ES-I3 (cell line): ENCODE data around the gene UMAD1.

Source experiments
- H3K36me3 ChIP-seq: 2 replicates; pipeline ENCODE4 v1.6.1; 2013; ENCODE audit warnings: mild to moderate bottlenecking, low read length, control low read depth, moderate library complexity; ENCODE audit not compliant: insufficient read depth
- H3K4me1 ChIP-seq: 2 replicates; pipeline ENCODE4 v1.6.1; 2013; ENCODE audit warnings: mild to moderate bottlenecking, control low read depth, low read length; ENCODE audit not compliant: insufficient read depth
- H3K9ac ChIP-seq: 2 replicates; pipeline ENCODE4 v1.6.1; 2013; ENCODE audit warnings: low read depth, mild to moderate bottlenecking, low read length, moderate library complexity
- H3K9me3 ChIP-seq: 2 replicates; pipeline ENCODE4 v1.6.1; 2013; ENCODE audit warnings: mild to moderate bottlenecking, low read length, moderate library complexity; ENCODE audit not compliant: control insufficient read depth, insufficient read depth

The UMAD1 gene

DNA sequence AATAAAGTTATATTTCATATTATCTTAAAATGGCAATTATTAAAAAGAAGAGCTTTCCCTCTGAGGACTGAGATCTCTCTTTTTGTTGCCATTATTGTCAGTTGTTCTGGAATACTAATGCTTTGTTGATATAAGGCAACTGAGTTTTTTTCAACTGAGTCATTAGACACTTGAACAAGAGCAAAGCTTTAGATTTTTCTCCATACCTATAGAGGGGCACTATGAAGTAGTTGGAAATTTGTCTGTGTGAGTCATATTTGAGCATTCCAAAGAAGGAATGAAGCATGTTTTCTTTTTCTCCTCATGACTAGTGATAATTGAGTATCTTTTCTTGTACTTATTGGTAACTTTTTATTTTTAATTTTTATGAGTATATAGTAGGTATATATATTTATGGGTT is 53.3 kb downstream of the UMAD1 start:
- Histone ChIP-seq H3K4me1 (peaks cover 4% of the 10 kb centered on the region), H3K9ac (no peak overlapping the region), H3K9me3 (no peaks in the 10 kb centered on the region), H3K36me3 (no peaks in the 10 kb centered on the region)

DNA sequence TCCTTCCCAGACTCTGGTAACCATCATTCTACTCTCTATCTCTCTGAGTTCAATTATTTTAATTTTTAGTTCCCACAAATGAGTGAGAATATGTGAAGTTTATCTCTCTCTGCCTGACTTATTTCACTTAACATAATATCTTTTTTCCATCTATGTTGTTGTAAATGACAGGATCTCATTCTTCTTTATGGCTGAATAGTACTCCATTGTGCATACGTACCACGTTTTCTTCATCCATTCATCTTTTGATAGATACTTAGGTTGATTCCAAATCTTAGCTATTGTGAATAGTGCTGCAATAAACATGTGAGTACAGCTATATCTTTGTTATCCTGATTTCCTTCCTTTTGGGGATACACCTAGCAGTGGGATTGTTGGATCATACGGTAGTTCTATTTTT is 54.0 kb downstream of the UMAD1 start:
- Histone ChIP-seq H3K4me1 (no peaks in the 10 kb centered on the region; the same call in 1 of the 2 replicates), H3K9me3 (no peaks in the 10 kb centered on the region), H3K36me3 (no peaks in the 10 kb centered on the region), H3K9ac (no peak overlapping the region)

DNA sequence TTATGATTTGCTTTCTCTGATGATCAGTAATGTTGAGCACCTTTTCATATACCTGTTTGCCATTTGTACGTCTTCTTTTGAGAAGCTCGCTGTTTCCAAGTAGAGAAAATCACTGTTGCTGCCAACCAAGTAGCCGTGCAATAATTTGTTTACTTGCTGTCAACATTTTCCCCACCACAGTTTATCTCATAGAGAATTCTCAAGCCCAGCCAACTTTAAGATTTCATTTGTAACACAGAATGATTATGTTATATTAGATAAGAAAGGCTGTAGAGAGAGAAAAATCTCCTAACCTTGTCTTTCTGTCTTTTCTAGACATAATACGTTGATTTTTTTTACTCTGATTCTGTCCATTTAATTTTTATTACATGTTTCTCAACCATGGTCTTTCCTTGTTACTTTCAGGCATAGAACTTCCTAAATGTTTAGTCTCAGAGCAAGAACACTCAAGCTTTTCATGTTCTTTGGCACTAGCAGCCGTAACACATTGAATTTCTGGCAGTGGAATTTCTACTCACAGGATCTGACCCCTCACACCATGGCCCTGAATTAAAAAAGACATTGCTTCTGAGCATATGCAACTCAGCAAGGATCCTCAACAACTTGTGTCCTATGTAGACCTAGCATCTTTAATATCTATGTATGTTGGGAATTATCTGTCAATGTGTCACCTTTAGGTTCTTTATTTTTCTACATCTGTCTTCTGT is 54.7 kb downstream of the UMAD1 start:
- Histone ChIP-seq H3K9me3 (no peaks in the 10 kb centered on the region), H3K36me3 (no peaks in the 10 kb centered on the region), H3K9ac (no peak overlapping the region), H3K4me1 (no peaks in the 10 kb centered on the region; the same call in 1 of the 2 replicates)

DNA sequence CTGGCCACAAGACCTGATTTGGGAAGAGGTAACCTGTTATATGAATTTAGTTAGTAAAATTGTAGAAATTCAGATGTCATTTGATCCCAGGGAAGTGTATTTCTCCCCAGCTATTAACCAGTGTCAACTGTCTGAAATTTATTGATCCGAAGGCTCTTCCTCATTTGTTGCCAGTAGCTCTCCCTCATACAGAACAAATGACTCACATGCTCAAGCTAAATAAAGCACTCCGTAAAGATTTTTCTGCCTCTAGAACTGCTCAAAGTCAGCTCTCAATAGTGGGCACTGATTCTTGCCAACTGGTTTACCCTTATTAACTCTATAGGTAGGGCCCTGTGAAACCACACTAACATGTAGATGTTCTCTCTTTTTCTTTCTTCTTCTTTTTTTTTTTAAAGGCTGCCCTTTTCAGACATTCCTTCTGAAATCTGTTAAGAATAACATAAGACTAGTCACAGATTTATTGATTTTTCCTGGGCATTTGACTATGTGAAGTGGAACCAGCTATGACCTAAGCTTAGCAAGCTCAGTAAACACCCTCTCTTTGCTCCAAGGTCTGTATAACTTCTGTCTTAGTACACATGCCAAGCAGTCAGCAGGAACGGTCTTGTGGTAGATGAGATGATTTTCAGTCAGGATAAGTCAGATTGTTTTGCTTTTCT is 56.0 kb downstream of the UMAD1 start:
- H3K4me1 ChIP-seq = no peaks in the 10 kb centered on the region; the same call in 1 of the 2 replicates
- H3K9ac ChIP-seq = no peak overlapping the region
- no peaks in the 10 kb centered on the region for H3K36me3 ChIP-seq
- H3K9me3 ChIP-seq = no peaks in the 10 kb centered on the region

DNA sequence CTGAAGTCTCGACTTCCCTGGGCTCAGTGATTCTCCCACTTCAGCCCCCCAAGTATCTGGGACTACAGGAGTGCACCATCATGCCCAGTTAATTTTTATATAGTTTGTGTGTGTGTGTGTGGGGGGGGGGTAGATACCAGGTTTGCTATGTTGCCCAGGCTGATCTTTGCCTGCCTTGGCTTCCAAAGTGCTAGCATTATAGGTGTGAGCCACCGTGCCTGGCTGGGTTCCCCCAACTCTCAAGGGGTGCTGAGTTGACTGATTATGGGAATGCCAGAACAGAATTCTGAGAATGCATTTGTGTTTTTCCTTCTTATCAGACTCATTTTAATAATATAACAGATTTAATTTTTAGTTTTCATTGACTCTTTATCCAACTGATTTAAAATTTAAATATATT is 58.4 kb downstream of the UMAD1 start:
- Histone ChIP-seq H3K9ac (no peak overlapping the region), H3K4me1 (no peaks in the 10 kb centered on the region; the same call in 1 of the 2 replicates), H3K9me3 (no peaks in the 10 kb centered on the region), H3K36me3 (no peaks in the 10 kb centered on the region)

DNA sequence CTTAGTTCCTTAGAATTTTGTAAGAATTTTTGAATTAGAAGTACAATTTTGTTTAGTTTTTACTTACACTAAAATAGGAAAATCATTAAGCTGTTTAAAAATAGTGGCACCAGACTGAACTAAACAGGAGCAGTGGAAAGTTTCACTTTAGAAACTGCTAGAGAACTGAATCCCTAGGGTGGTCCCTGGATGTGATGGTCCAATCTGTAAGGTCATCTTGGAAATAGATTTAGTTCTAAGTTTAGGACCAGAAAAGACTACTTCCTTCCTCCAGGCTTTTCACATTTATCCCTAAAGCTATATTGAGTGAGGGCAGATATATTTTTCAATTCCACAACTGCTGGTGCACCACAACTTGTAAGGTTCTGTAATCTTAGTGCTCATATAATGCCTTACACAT is 58.8 kb downstream of the UMAD1 start:
- Histone ChIP-seq H3K9me3 (no peaks in the 10 kb centered on the region), H3K36me3 (no peaks in the 10 kb centered on the region), H3K4me1 (no peaks in the 10 kb centered on the region; the same call in 1 of the 2 replicates), H3K9ac (no peak overlapping the region)

DNA sequence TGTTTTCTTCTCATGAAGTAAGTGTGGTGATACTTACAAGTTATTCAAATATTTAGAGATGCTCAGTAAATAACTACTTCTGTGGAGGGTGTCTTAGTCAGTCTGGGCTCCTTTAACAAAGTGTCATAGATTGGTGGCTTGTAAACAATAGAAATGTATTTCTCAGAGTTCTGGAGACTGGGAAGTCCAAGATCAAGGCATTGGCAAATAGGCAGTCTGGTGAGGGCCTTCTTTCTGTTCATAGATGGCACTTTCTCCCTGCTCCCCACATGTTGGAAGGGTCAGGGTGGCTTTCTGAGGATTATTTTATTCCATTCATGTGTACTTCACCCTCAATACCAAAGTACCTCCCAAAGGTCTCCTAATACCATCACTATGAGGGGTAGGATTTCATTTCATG is 59.4 kb downstream of the UMAD1 start:
- Histone ChIP-seq H3K4me1 (no peaks in the 10 kb centered on the region; the same call in 1 of the 2 replicates), H3K9ac (no peak overlapping the region), H3K36me3 (no peaks in the 10 kb centered on the region), H3K9me3 (no peaks in the 10 kb centered on the region)

DNA sequence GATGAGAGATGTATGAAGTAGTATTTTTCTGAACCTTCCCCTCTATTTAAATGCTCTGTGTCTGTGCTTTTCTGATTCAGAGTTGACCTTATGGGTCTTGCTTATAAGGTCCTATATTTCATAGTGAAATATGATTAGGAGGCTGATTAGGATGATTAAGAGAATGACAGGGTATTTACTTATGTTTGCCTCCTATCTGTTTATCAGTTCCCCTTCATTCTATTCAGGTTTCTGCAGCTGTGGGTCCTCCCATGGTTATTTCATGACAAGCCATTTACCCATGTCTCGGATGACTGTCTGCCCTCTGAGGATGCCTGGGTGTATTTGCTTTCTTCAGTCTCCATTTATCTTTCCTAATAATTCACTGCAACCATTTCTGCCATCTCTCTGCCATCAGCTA is 61.0 kb downstream of the UMAD1 start:
- no peaks in the 10 kb centered on the region for H3K9me3 ChIP-seq
- H3K4me1 ChIP-seq = peaks cover 5% of the 10 kb centered on the region; the same call in 1 of the 2 replicates
- H3K9ac ChIP-seq = no peak overlapping the region
- no peaks in the 10 kb centered on the region for H3K36me3 ChIP-seq

DNA sequence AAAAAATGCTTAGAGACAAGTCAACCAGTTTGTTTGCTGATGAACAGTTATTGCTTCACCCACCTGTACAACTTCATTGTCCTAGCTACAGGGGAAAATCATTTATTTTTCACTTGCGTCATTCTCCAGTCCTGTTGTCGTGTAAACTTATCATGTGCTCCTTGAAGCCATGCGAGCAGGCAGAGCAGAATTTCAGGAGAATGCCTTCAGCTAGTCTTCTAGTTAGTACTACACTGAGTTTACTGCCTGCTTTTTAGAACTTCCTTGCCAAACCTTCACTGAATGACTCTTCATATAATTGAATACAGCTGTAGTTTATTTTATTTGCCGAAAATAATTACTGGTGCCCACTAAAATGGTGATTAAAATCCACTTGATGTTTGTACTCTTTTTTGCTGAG is 62.3 kb downstream of the UMAD1 start:
- Histone ChIP-seq H3K36me3 (no peaks in the 10 kb centered on the region), H3K9me3 (no peaks in the 10 kb centered on the region), H3K4me1 (peaks cover 18% of the 10 kb centered on the region; the same call in 1 of the 2 replicates), H3K9ac (no peak overlapping the region)

DNA sequence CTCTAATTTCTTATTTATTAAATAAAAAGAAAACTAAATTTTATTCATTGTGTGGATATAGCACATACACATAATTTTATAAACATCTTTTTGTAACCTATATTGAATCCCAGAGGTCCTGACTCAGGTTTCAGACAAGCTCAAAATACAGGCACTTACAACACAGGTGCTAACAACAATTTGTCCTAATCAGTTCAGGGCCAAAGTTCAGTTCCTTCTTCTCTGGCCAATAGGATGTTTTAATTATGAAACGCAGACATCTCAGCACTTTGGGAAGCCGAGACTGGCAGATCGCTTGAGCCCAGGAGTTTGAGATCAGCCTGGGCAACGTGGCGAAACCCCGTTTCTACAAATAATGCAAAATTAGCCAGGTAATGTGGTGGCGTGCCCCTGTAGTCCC is 62.9 kb downstream of the UMAD1 start:
- Histone ChIP-seq H3K9me3 (no peaks in the 10 kb centered on the region), H3K4me1 (peaks cover 24% of the 10 kb centered on the region; the same call in 1 of the 2 replicates), H3K36me3 (no peaks in the 10 kb centered on the region), H3K9ac (no peak overlapping the region)

DNA sequence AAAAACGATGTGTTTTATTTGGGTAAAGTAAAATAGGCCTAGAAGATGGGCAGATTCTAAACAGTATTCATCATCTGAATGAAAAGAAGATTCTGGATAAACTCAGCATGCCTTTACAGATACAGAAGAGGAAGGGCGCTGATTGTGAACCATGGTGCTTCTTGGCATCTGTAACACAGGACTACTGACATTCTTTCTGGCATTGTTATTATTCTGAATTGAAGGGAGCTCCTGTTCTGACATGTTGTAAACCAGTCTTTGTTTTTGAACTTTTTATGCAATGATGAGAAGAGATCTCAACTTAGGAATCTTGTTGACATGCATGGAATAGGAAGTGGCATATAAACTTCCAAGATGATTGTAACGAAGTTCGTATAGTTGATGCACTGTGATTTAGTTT is 64.3 kb downstream of the UMAD1 start:
- Histone ChIP-seq H3K9ac (no peak overlapping the region), H3K36me3 (no peaks in the 10 kb centered on the region), H3K4me1 (peaks cover 35% of the 10 kb centered on the region; the same call in 1 of the 2 replicates), H3K9me3 (no peaks in the 10 kb centered on the region)

DNA sequence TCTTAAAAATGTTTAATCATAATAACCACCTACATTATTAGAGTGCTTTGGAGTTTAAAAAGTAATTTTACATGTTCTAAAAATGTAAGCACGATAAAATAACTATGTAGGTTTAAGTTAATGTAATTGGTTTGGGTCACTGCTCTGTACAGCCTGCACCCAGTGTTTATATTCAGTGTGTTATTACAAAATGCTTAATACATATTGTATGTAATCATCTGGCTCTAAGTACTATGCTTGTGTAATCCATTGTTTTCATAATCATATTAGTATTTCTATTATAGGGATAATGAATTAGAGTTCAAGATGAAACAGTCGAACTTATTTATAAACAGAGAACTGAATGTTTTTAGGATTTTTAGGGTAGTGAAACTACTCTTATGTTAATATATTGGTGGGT is 64.8 kb downstream of the UMAD1 start:
- no peaks in the 10 kb centered on the region for H3K36me3 ChIP-seq
- H3K9me3 ChIP-seq = no peaks in the 10 kb centered on the region
- H3K9ac ChIP-seq = no peak overlapping the region
- peaks cover 35% of the 10 kb centered on the region; the same call in 1 of the 2 replicates for H3K4me1 ChIP-seq

DNA sequence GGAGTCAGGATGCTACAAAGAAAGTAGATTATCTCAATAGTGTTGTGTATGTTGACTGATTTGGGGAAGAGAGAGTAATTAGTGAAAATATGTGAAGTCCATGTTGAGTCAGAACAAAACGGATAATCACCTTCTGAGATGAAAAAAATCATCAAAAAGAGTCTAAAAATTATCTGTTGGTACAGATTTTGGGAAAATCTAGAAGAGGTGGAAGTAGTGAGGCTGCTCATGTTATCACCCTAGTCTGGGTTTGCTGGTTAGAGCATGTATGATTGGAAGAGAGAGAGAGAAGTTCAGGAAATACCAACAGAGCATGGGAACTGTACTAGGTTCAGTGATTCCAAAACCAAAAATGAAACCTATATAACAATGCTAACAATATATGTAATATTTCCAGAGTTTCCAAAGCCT is 65.6 kb downstream of the UMAD1 start:
- no peaks in the 10 kb centered on the region for H3K9me3 ChIP-seq
- peaks cover 35% of the 10 kb centered on the region; the same call in 1 of the 2 replicates for H3K4me1 ChIP-seq
- no peak overlapping the region for H3K9ac ChIP-seq
- no peaks in the 10 kb centered on the region for H3K36me3 ChIP-seq

DNA sequence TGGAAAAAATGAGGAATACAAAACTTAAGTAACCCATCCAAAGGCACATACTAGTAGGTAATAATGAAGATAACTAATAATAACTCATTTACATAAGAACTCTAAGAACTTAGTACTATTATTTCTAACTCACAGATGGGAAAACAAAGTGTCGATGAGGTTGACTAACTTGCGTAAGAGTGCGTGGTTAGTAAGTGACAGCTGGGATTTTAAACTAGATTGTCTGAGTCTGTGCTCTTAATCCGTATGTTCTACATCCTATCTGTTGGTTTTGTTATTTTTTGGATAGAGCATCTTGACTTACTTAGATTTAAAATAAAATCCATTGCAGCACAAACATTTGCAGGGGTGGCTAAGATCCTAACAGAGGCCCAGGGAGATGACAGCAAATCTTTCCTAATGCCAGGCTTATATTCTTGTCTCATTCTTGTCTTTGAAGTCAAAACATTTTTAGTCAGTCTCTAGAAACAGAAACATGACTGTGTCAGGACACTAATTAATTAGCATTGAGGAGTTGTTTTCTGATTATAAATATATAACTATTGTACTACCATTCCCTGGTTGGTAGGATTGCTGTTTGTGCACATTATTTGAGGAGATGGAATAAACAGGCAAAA is 66.1 kb downstream of the UMAD1 start:
- Histone ChIP-seq H3K4me1 (peaks cover 35% of the 10 kb centered on the region; the same call in 1 of the 2 replicates), H3K9me3 (no peaks in the 10 kb centered on the region), H3K9ac (no peak overlapping the region), H3K36me3 (no peaks in the 10 kb centered on the region)

DNA sequence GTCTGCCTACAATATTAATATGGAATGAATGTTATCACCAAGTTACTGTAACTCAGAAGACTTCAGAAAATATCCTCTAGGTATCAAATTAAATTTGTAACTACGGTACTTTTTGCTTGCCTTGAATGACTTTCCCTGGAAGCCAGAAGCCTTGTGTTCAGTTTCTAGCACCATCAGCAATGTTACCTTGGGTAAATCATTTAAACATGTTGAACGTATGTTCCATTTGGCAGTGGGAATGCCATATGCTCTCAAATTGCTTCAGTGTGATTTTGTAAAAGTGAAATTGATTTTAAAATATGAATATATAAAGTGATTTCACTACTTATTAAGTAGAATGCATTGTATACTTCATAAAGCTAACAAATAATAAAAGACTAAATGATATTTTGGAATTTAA is 66.7 kb downstream of the UMAD1 start:
- Histone ChIP-seq H3K4me1 (peaks cover 35% of the 10 kb centered on the region; the same call in 1 of the 2 replicates), H3K36me3 (no peaks in the 10 kb centered on the region), H3K9me3 (no peaks in the 10 kb centered on the region), H3K9ac (no peak overlapping the region)
